ENCODE results near the gene SLC35D2.
"Not testable (repeated sequence)": the region's sequence is repeated elsewhere in the genome, so short reads cannot be mapped to it uniquely, and the experiment has no call there.

The SLC35D2 gene

DNA sequence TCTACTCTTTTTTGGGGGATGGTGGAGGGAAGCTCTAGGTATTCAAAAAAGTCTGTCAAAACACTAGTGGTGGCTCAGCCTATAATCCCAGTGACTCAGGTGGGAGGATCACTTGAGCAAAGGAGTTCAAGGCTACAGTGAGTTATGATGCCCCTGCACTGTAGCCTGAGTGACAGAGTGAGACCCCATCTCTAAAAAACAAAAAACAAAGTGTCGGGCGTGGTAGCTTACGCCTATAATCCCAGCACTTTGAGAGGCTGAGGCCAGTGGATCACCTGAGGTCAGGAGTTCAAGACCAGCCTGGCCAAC, 15.8 kb upstream of the SLC35D2 start:
- DNase-seq: no peak

DNA sequence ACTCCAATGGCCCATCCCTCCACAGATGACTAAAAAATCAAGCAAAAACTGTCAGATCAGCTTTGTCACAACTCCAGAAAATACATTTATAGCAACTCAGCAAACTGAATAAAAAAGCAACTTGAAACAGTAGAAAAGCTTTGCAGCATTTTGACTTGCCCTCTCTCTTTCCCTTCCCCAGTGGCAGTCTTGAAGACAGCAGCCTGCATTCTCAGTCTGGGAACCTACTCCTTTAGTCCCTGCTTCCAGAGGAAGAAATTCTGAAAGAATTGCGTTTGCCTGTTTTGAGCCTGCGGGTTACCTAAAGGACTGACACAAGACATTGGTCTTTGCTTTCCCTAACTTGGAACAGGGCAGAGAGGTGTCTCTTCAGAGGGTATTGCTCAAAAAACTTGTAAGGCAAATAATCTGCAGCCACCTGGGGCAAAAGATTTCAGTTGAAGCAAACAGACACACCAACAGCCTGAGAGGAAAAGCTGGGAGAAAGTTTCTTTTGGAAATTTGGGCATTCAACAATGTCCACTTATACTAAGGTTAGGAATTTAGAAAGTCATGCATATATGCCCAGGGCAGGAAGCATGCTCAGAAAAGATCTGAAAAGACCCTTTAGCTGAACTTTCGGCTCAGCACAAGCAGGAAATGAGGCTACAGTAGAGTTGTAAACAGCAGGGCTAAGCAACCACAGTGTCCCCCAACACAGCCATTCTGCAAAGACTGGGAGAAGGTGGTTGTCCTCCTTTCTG, 15.2 kb upstream of the SLC35D2 start:
- no peak for DNase-seq

DNA sequence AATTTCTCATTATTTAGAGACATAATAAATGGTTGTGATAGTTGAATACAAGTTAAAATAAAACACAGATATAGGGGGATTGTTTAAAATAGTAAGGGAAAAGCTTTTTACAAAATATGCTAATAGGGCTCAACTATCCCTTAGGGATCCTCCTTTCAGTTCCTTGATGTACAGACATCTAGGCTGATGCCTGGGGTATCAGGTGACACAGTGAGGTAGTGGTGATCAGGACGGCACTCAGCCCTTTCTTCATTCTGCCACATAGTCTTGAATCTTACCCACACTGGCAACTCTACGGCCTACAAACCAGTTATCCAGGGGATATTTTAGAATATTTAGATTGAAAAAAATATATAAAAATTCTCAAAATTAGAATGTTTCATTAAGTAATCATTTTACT, 12.5 kb upstream of the SLC35D2 start:
- DNase-seq: no peak

DNA sequence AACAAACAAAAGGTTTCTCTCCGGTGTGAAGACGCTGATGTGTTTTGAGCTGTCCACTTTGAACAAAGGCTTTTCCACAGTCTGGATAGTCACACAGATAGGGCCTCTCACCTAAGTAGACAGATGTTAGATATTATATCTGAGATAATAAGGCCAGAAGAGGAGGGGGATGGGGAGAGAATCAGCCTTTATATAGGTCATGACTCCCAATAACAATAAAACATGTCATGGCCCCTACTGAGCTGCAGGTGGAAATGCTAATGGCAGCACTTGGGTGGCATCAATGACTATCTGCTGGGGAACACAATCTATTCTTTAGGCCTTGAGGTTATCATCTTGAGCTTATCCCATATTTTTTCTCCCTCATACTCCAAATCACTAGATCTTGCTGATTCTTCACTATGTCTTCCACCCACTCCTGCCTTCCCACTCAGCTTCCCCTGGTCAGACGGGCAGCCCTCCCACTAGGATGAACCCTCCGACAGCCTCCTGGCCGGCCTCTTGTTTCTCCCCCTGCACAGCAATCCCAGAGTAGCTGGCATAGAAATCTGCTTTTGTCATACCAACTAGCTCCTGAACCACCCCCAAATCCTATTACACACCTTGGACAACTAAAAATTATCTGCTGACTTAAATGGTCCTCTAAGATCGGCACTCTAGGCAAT, 11.5 kb upstream of the SLC35D2 start:
- DNase-seq: no peak

DNA sequence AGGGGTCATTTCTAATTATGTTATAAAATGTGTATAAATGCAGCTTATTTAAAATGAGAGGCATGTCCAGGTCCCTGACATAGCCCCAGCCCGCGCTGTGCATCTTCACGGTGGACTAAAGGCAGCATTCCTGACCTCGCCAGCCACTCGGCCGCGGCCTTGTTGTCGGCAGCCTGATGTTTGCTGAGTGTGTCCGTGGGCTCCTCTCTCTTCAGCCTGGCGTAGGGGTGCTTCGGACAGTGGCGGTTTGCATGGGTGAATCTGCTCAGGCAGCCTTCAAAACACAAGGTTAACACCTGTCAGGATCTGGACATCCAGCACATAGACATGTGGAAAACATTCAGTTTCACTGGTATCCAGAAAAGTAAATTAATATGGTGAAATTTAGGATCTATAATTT, 8.8 kb upstream of the SLC35D2 start:
- no peak for DNase-seq

DNA sequence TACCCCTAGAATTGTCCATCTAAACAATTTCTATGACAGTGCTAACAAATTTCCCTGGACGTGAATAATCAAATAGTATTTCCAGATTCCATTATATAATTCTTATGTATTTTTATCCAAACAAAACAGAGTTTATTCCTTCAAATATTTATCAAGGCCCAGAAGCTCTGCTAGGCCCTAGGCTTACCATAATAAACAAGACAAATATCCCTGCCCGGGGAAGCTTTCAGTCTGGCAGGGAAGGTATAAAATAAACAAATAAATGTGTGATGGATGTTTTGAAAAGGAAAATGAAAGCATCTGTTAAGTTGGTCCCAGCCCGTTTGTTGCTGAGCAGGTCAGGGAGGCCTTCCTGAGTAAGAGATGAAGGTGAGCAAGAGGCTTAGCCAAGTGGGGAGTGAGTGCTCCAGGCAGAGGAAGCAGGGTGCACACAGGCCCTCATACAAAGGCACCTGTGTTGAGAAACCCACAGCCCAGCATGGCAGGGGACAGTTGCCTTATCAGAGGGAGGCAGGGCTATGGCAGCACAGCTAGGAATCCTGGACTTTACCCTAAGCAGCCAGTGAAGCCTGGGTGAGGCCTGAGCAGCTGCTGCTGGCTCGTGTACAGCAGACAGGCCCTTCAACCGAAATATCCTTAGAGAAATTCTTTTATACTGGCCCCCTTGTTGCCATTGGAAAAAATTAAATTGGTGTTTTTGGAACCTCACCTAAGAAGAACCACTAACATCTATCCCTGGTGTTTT, 7.7 kb upstream of the SLC35D2 start:
- no peak for DNase-seq

DNA sequence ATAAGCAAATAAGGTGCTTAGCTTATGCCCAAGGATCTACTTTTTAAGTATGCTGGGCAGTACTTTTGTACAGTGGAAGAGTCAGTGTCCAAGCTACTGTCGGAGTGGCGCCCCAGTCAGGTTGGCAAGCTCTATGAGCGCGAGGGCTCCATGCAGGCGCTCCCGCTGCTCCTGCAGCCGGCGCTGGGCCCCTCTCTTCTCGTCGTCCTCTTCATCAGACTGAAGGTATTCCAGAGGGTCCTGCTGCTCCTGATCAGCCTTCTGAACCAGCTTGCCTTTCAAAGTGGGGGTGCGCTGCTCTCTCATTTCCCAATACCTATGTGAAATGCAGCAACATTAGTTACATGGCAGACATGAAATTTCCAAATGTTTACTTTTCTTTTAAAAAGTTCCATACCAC, 4.6 kb upstream of the SLC35D2 start:
- DNase-seq: no peak

DNA sequence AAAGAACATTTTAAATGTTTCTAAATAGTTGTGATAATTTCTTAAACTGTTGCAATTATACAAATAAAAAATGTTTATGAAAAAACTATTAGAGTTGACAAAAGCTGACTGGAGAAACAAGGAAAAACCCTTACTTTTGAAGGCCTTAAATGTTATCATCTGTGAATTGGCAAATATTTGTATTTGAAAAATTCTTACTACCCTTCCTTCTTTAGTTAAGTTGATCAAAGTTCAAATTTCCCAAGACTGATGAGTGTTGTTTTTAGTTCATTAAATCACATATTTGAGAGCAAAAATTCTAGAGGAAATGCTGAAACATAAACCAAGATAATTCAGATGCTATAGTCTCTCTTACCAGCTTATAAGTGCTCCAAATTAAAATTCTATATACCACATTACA, 2.6 kb upstream of the SLC35D2 start:
- no peak for DNase-seq

DNA sequence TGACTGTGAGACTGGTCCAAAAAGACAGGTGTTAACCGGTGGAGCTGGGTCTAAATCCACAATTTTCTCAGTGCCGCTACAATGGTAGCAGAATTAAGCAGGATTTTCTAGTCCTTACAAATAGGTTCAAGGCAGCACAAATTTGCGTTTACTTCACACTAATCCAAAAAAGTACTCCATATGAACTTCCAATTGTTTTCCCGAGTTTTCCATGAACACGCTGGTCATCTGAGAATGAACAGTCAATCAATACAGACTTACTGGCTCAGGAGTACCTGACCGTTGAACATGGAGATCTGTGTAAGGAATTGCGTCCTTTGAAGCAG, 709 bp downstream of the SLC35D2 start:
- no peak for DNase-seq

DNA sequence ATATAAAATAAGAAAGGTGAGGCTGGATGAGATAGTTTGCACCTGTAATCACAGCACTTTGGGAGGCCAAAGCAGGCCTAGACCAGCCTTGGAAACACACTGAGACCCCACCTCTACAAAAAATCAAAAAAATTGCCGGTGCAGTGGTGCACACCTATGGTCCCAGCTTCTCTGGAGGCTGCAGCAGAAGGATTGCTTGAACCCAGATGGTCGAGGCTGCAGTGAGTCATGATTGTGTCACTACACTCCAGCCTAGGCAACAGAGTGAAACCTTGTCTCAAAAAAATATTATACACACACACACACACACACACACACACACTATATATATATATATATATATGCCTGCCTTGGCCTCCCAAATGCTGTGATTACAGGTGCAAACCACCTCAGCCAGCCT, 1.3 kb downstream of the SLC35D2 start:
- no peak for DNase-seq

DNA sequence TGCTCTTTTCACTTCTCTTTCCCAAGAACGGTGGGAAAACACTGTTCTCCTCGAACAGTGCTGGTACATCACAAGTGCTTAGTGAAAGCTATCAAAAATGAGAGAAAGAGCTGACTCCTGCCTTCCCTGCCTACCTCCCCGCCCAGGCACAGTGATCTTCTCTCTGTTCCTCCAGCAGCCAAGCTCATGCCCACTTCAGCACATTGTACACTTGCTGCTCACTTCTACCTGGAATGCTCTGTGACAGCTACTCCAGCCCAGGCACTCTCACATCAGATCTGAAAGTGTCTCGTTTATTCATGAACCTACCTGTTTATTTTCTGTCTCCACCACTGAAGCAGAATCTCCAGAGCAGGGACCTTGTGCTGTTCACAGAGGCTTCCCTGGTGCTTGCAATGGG, 1.8 kb downstream of the SLC35D2 start:
- no peak for DNase-seq

DNA sequence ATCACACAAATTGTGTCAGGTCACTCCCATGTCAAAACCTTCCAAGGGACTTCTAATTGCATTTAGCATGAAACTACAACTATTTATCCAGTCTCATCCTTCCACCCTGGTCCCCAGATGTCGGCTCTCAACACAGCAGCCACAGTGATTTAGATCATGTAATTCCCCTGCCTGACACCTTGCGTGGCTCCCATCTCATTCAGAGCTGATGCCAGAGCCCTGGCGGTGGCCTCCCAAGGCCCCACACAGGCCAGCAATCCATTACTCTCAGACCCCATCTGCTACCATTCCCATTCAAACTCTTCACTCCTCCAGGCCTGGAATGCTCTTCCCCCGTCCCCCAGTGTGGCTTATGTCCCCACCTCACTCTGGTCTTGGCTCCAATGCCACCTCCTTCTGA, 2.4 kb downstream of the SLC35D2 start:
- no peak for DNase-seq

DNA sequence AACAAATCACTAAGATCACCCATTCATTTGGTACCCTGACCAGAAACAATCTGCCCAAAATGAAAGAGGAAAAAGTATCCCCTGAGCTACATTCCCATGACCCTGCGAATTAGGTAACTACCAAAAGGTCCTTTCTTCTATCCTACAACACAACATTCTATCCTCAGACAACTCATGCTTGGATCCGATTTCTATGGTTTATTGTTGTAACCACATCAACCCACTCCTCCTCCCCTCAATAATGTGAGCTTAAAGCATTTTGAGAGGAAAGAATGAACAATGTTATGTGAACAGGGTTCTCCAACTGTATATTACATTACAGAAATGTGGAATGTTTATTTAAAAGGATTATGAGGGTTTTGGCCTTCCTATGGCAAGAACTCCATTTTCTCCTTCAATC, 4.0 kb downstream of the SLC35D2 start:
- DNase-seq: no peak

DNA sequence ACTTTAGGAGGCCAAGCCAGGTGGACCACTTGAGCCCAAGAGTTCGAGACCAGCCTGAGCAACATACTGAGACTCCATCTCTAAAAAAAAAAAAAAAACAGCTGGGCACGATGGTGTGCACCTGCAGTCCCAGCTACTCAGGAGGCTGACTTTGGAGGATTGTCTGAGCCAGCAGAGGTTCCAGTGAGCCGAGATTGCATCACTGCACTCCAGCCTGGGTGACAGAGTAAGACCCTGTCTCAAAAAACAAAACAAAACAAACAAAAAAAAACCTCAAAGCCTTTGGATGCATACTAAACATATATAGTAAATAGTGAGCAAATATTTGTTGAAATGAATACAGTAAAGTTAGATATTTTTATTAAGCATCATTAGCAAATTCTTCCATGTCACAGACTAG, 5.3 kb downstream of the SLC35D2 start:
- DNase-seq: no peak

DNA sequence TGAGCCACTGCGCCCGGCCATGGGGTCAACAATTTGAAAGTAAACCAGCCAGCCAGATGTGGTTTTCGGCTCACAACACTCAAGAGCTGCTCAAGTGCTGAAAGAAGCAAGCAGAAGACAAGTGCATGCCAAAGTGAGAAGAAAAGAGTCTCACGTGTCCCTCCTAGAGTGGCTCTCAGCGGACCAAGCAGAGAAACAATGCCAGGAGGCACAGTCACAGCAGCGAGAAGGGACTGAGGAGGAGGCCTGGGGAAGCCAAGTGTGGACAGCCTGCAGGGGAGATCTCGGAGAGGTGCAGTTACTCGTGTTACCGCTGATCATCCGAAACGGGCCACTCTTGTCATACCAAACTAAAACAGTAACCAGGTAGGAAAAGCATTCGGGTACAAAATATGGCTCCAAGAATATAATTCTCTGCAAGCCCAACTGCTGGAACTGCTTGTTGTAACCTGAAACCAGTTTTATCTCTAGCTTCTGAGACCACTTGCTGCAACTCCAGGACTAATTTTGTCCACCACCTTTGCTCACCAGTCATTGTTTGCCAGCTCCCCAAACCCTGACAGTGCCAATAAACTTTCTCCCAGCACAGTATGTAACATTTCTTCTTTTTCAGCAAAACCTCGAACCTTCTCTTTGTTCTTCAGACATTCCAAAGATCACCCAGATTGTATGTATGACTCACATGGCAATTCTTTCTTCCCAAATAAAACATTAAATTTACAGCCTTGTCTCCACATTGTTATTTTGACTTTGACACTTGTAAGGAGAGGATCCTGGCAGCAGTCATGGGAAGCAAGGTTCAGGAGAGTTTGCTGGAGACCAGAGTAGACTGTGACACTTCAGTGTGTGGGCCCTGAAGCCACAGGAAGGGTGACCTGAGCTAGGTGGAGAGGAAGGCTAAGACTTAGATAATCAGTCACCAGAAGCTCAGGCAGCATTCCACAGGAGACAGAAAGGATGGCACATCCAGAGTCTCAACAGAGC, 6.3 kb downstream of the SLC35D2 start:
- DNase-seq: no peak

DNA sequence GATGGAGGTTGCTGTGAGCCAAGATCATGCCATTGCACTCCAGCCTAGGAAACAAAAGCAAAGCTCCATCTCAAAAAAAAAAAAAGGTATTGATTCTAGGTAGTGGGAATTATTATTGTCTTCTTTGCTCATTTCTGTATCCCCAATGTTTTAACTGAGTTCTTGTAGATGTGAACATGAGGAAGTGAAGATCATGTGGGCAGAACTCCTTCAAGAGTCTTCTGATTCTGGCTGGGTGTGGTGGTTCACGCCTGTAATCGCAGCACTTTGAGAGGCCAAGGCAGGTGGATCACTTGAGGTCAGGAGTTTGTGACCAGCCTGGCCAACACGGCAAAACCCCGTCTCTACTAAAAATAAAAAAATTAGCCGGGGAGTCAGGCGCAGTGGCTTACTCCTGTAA, 8.0 kb downstream of the SLC35D2 start:
- not testable (repeated sequence) for DNase-seq

DNA sequence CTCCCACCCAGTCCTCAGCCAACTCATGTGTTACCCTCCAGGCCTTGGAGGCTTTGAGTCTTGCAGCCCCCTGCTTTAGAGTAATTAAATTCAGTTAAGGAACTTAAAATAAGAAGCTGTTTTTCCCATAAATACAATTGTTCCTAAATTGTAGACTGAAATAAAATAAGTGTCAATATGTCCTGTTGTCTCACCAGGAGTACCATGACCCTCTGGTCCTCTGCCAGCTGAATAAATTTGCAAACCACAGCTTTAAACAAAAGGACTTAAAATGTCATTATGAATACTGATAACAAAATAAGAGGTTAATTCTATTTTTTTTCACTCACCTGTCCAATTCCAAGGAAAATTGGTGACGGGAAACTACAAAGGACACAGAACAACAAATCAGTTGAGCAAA, 15.6 kb downstream of the SLC35D2 start:
- DNase-seq: no peak

DNA sequence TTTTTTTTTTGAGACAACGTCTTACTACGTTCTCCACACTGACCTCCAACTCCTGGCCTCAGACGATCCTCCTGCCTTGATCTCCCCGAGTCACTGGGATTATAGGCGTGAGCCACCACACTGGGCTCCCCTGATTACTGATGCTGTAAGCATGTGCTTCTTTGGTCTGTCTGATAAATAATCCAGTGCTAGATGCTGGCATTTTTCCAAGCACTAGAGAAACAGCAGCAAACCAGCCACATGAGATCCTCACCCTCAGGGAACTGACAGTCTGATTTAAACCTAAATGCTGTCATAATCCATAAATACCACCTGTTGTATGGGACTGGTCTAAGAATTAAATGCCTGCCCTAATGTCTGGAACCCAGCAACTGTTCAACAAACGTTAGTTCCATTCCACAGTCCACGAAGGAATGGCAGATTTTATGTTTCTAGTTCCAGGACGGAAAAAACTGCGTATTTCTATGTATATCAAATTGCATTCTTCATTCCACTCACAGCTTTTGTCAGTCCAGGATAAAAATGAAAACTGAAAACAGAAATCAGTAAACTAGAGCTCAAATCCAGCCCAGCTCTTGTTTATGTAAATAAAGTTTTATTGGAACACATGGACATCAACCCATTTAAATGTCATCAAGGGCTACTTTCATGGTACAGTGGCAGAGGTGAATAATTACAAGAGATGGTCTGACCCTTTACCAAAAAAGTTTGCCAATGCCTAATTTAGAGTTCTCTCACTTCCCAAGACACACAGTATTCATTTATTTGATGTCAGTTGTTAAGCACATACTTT, 20.1 kb downstream of the SLC35D2 start:
- DNase-seq: no peak

DNA sequence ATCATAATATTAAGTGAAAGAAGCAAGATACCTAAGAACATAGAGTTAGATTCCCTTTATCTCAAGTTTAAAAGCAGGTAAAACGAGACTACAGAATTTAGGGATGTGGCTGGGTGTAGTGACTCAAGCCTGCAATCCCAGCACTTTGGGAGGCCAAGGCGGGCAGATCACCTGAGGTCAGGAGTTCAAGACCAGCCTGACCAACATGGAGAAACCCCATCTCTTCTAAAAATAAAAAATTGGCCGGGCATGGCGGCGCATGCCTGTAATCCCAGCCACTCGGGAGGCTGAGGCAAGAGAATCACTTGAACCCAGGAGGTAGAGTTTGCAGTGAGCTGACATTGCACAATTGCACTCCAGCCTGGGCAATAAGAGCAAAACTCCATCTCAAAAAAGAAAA, 21.4 kb downstream of the SLC35D2 start:
- not testable (repeated sequence) for DNase-seq

DNA sequence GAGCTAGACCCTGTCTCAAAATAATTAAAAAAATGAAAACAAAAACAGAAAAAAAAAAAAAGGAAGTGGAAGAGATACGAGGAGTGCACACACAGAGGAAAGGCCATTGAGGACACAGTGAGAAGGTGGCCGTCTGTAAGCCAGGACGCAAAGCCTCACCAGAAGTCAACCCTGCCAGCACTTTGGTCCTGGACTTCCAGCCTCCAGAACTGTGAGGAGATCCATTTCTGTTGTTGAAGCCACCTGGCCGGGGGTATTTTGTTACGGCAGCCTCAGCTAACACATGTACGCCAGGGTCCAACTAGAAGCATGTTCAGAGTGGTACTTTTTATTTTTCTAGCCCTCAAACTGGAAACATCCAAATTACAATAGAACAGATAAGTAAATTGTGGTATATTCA, 21.8 kb downstream of the SLC35D2 start:
- no peak for DNase-seq

DNA sequence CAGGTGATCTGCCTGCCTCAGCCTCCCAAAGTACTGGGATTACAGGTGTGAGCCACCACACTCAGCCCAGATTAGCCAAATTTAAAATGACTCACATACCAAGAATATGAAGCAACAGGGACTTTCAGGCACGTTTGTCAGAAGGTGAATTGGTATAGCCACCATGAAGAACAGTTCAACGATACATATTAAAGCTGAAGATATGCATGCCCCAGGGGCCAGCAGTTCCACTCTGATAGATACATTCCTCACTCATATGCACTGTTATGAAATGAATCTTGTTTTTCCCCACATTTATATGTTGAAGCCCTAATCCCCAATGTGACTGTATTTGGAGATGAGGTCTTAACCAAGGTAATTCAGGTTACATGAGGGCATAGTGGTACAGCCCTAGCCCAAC, 22.5 kb downstream of the SLC35D2 start:
- no peak for DNase-seq

DNA sequence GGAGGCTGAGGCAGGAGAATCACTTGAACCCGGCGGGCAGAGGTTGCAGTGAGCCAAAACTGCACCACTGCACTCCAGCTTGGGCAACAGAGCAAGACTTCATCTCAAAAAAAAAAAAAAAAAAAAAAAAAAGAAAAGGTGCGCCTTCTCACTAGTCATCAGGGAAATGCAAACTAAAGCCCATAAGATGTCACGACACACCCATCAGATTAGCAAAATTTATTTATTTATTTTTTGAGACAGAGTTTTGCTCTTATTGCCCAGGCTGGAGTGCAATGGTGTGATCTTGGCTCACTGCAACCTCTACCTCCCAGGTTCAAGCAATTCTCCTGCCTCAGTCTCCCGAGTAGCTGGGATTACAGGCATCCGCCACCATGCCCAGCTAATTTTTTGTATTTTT, 23.0 kb downstream of the SLC35D2 start:
- DNase-seq: not testable (repeated sequence)

DNA sequence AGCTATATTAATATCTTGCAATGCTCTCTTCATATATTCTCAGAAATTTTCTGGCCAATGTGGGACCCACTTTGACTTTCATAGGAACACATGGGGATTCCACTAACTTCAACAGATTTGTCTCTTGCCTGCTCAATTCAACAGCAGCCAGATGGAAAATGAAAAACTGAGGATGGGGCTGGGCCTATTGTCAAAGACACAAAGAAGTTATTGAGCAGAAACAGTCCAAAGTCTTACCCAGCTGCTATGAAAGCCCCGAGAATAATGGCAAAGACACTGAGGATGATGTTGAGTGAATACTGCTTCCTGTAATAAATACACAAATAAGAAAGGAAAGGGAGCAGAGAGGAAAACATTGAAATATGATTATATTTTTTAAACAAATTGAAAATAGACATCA, 32.6 kb downstream of the SLC35D2 start:
- no peak for DNase-seq
